Thyroid gland (tissue), 4 donors: ENCODE results near the gene MDGA2. TPM values are rescaled to one million over a fixed set of nuclear protein-coding genes. Genes with fewer than 3 reads are reported as not detected.

Experiments used
- DNase-seq, 2 donors: peaks; one replicate each; pipeline ENCODE4 v3.0.0-alpha.2; 2019
- H3K27ac ChIP-seq, 3 donors: fragments of 200-600 bp; sonication (generic); 1 replicate in 2 of 3; 2 replicates in 1 of 3; pipeline ENCODE4 v1.5.1; 2016 to 2019; ENCODE audit warnings: mild to moderate bottlenecking in 1 of 3, moderate library complexity in 1 of 3
- H3K27me3 ChIP-seq: fragments of 200-600 bp; sonication (generic); one replicate; pipeline ENCODE4 v1.5.1; 2019
- H3K36me3 ChIP-seq, 2 donors: fragments of 200-600 bp; sonication (generic); one replicate each; pipeline ENCODE4 v1.5.1; 2016 to 2019
- H3K4me1 ChIP-seq, 2 donors: fragments of 200-600 bp; sonication (generic); one replicate each; pipeline ENCODE4 v1.5.1; 2017 to 2019
- H3K4me3 ChIP-seq, 3 donors: fragments of 200-600 bp; sonication (generic); replicated peaks in 1 of 3; 1 replicate in 2 of 3; 2 replicates in 1 of 3; pipeline ENCODE4 v1.5.1; 2016; ENCODE audit warnings: mild to moderate bottlenecking in 1 of 3
- H3K9me3 ChIP-seq: fragments of 200-600 bp; sonication (generic); one replicate; pipeline ENCODE4 v1.5.1; 2017
- POLR2A ChIP-seq, 2 donors: fragments of 450-650 bp; IDR thresholded peaks; one replicate each; pipeline ENCODE4 v1.6.1; 2017; ENCODE audit warnings: antibody characterized with exemption in 2 of 2, mild to moderate bottlenecking in 2 of 2, moderate library complexity in 1 of 2
- WGBS, 2 donors: methylation state at CpG; one replicate each; pipeline ENCODE4 v1.1.5; 2017; 5-methylcytosine and 5-hydroxymethylcytosine counted together
- intact Hi-C: fragments of 100-400 bp; cut with DNase I; formaldehyde crosslinking; loops from one replicate; pipeline ENCODE4 v1.15.1; 2023
- total RNA-seq, 4 donors: library from RNA; depleted of rRNA; stranded (reverse); fragments of >200 nt; gene quantifications; one replicate each; pipeline ENCODE4 v1.2.3, GENCODE V29; 2016
- TF ChIP-seq, protein P1 (sequence below), 6 experiments: fragments of 200-600 bp in 3 of 6; fragments of 450-650 bp in 3 of 6; sonication (generic) in 3 of 6; IDR thresholded peaks; one replicate each; pipeline ENCODE4 v1.5.1; 2016 to 2019; ENCODE audit warnings: antibody characterized with exemption in 6 of 6, mild to moderate bottlenecking in 2 of 6, inconsistent platforms in 1 of 6, moderate library complexity in 1 of 6

MDGA2 gene
- total RNA-seq, 4 donors from 2014 or later, result not detected

- Histone ChIP-seq H3K4me1 (no peaks in the 10 kb centered on the region), H3K27me3 (no peaks in the 10 kb centered on the region), H3K4me3 (no peak overlapping the region), H3K27ac (no peak overlapping the region), H3K9me3 (no peaks in the 10 kb centered on the region), H3K36me3 (no peaks in the 10 kb centered on the region)
- no peak for DNase-seq
- WGBS, 2 donors, result 69 to 76% methylated on average over 4 of the region's 4 CpGs
- TF ChIP-seq POLR2A (IDR thresholded peaks at IDR 0.05), result no peak
- TF ChIP-seq, protein P1, sequence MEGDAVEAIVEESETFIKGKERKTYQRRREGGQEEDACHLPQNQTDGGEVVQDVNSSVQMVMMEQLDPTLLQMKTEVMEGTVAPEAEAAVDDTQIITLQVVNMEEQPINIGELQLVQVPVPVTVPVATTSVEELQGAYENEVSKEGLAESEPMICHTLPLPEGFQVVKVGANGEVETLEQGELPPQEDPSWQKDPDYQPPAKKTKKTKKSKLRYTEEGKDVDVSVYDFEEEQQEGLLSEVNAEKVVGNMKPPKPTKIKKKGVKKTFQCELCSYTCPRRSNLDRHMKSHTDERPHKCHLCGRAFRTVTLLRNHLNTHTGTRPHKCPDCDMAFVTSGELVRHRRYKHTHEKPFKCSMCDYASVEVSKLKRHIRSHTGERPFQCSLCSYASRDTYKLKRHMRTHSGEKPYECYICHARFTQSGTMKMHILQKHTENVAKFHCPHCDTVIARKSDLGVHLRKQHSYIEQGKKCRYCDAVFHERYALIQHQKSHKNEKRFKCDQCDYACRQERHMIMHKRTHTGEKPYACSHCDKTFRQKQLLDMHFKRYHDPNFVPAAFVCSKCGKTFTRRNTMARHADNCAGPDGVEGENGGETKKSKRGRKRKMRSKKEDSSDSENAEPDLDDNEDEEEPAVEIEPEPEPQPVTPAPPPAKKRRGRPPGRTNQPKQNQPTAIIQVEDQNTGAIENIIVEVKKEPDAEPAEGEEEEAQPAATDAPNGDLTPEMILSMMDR (IDR thresholded peaks at IDR 0.05), result no peak
- intact Hi-C loops, result no loop called here
Measured at GRCh38 chr14:47270715-47271114, 404.7 kb downstream of the MDGA2 start.

DNA sequence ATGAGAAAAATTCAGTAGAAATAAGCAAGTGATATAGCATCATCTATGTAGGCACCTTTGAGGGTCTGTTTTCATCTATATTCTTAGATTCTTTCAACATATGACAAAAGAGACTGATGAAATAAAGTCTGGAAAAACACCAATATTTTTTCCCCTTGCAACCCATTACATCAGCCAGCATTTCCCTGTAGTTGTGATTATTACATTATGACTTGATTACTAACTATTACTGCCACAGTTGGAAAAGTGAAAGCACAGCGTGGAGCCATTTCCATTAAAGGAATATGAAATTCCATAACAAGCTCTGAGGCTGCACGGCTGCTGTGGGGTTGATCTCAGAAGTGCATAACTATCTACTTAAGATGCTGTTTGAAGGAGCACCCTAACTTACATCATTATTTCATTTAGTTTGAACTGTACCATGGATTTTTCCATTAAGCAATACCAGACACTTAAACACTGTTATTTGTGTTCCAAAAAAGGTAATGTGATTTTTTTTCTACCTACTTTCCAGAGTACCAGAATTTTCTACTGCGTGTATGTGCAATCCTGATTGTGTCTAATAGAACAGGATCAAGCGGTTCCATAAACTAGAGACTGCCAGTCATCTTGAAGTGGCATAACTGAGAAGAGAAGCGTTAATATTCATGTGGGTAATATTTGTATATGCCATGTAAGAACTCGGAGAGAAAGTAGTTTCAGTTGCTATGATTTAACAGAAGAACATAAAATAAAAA, 405.5 kb downstream of the MDGA2 start:
- no peaks in the 10 kb centered on the region for H3K9me3 ChIP-seq
- H3K36me3 ChIP-seq, result no peaks in the 10 kb centered on the region
- 85 to 87% methylated on average over 6 of the region's 6 CpGs for WGBS, 2 donors
- no peaks in the 10 kb centered on the region for H3K27me3 ChIP-seq
- intact Hi-C loops, result no loop called here
- H3K27ac ChIP-seq, result no peak overlapping the region
- no peaks in the 10 kb centered on the region for H3K4me1 ChIP-seq
- DNase-seq, result no peak
- TF ChIP-seq, protein P1 (IDR thresholded peaks at IDR 0.05), result no peak
- TF ChIP-seq POLR2A (IDR thresholded peaks at IDR 0.05), result no peak
- H3K4me3 ChIP-seq, result no peak overlapping the region

DNA sequence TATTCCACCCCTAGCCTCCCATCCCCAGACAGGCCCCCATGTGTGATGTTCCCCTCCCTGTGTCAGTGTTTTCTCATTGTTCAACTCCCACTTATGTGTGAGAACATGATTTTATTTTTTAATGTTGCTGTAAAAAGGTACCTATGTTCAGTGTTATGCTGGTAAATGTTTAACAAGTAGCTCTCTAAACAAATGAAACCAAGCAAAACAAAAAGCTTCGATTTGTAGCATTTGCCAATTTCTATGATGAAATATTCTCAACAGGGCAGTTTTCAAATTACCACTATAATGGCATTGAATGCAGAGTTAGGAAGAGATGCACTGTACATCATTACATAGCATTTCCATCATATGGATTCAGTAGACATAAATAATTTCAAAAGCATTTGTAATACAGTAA, 410.6 kb downstream of the MDGA2 start:
- Histone ChIP-seq H3K27me3 (no peaks in the 10 kb centered on the region), H3K36me3 (no peaks in the 10 kb centered on the region), H3K27ac (no peak overlapping the region), H3K9me3 (no peaks in the 10 kb centered on the region), H3K4me1 (no peaks in the 10 kb centered on the region), H3K4me3 (no peak overlapping the region)
- TF ChIP-seq, protein P1 (IDR thresholded peaks at IDR 0.05), result no peak
- TF ChIP-seq POLR2A (IDR thresholded peaks at IDR 0.05), result no peak
- WGBS, 2 donors, result 69 to 71% methylated on average over 1 of the region's 1 CpG
- intact Hi-C loops, result no loop called here
- DNase-seq, result no peak

GRCh38 chr14:47262801-47263200, 412.6 kb downstream of the MDGA2 start:
- H3K9me3 ChIP-seq, result no peaks in the 10 kb centered on the region
- H3K27me3 ChIP-seq, result no peaks in the 10 kb centered on the region
- H3K4me1 ChIP-seq, result no peaks in the 10 kb centered on the region
- no peak overlapping the region for H3K27ac ChIP-seq
- DNase-seq, result no peak
- TF ChIP-seq, protein P1 (IDR thresholded peaks at IDR 0.05), result no peak
- no peak for TF ChIP-seq POLR2A (IDR thresholded peaks at IDR 0.05)
- no peak overlapping the region for H3K4me3 ChIP-seq
- H3K36me3 ChIP-seq, result no peaks in the 10 kb centered on the region
- WGBS, 2 donors, result 88 to 100% methylated on average over 2 of the region's 2 CpGs
- intact Hi-C loops, result no loop called here

DNA sequence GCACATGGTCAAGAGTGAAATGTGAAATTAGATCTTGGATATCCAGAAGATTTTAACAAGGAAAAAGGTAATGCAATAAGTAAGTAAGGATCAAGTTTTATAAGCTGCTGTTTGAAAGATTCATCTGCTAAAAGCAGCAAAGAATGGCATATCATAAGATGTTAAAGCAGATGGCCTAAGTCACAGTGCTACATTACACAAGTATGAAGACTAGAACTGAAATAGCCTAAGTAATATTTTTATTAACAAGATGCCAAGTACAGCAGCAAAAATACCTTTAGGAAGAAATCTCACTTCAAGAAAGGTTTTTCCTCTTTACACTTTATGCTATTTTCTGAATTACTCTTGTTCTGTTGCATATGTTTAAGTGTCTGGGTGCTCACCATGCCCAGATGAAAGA, 414.1 kb downstream of the MDGA2 start:
- H3K4me1 ChIP-seq, result no peaks in the 10 kb centered on the region
- no peak for TF ChIP-seq POLR2A (IDR thresholded peaks at IDR 0.05)
- TF ChIP-seq, protein P1 (IDR thresholded peaks at IDR 0.05), result no peak
- no peak overlapping the region for H3K4me3 ChIP-seq
- H3K9me3 ChIP-seq, result no peaks in the 10 kb centered on the region
- no peak for DNase-seq
- no peaks in the 10 kb centered on the region for H3K36me3 ChIP-seq
- no peaks in the 10 kb centered on the region for H3K27me3 ChIP-seq
- no peak overlapping the region for H3K27ac ChIP-seq
- intact Hi-C loops, result no loop called here
